NCI-H82 treated with DMSO at 0.1 percent for 48 hours (cell line): ENCODE data around the gene ZNF581.

Experiments used
- DNase-seq: peaks from one replicate; lab custom pipeline; 2025; ENCODE audit not compliant: unreplicated experiment; lab: John Stamatoyannopoulos, UW

ZNF581 gene

GRCh38 chr19:55643003-55643886 is at the start of gene ZNF581:
Gene ZNF581 (plus strand): TSS chr19:55643649. CDS start chr19:55644572, 923 bp downstream.
- peak; percentile 54 for DNase-seq

- no peak for DNase-seq
Observed at GRCh38 chr19:55594996-55595545, 48.4 kb upstream of the ZNF581 start.

- DNase-seq = no peak
Observed at GRCh38 chr19:55596304-55596703, 47.1 kb upstream of the ZNF581 start.

- no peak for DNase-seq
Observed at GRCh38 chr19:55597501-55597921, 45.9 kb upstream of the ZNF581 start.

- DNase-seq = no peak
Observed at GRCh38 chr19:55598034-55598433, 45.4 kb upstream of the ZNF581 start.

- DNase-seq = peak; percentile 91
Observed at GRCh38 chr19:55598719-55599467, 44.6 kb upstream of the ZNF581 start.

- peak; percentile 98 for DNase-seq
Observed at GRCh38 chr19:55599468-55599841, 44.0 kb upstream of the ZNF581 start, which contains the start of gene FIZ1. Gene FIZ1 (minus strand): TSS chr19:55599517. CDS start chr19:55597865, 1,652 bp downstream.

- peak; percentile 98 for DNase-seq
Observed at GRCh38 chr19:55599842-55600661, 43.4 kb upstream of the ZNF581 start, which contains the start of gene ZNF524. Gene ZNF524 (plus strand): TSS chr19:55600288. CDS start chr19:55602113, 1,825 bp downstream.

- no peak for DNase-seq
Observed at GRCh38 chr19:55600662-55601028, 42.8 kb upstream of the ZNF581 start.

GRCh38 chr19:55601084-55601483 is 42.4 kb upstream of the ZNF581 start:
- DNase-seq = no peak

GRCh38 chr19:55602104-55603001 is 41.1 kb upstream of the ZNF581 start:
- no peak for DNase-seq

GRCh38 chr19:55603115-55603514 is 40.3 kb upstream of the ZNF581 start:
- DNase-seq = no peak

- no peak for DNase-seq
Observed at GRCh38 chr19:55603581-55604292, 39.7 kb upstream of the ZNF581 start.

GRCh38 chr19:55605207-55605636 is 38.2 kb upstream of the ZNF581 start:
- DNase-seq = peak; percentile 97

- peak; percentile 75 for DNase-seq
Observed at GRCh38 chr19:55605637-55606470, 37.6 kb upstream of the ZNF581 start, which contains the start of gene ZNF865. Gene ZNF865 (plus strand): TSS chr19:55605647. CDS start chr19:55613619, 7,972 bp downstream.

GRCh38 chr19:55606471-55606787 is 37.0 kb upstream of the ZNF581 start:
- no peak for DNase-seq

GRCh38 chr19:55606817-55607216 is 36.6 kb upstream of the ZNF581 start:
- DNase-seq = no peak

GRCh38 chr19:55609326-55609725 is 34.1 kb upstream of the ZNF581 start:
- DNase-seq = no peak
